Lower leg skin (tissue), 3 donors: ENCODE data around the gene LDAH.

Experiments used
- POLR2A ChIP-seq, 2 donors: fragments of 450-650 bp; IDR thresholded peaks; one replicate each; pipeline ENCODE4 v1.6.1; 2016 to 2017; ENCODE audit warnings: antibody characterized with exemption in 2 of 2, mild to moderate bottlenecking in 1 of 2, moderate library complexity in 1 of 2
- TF ChIP-seq, protein P1 (sequence below), 3 donors: fragments of 450-650 bp; IDR thresholded peaks; one replicate each; pipeline ENCODE4 v1.5.1; 2016; ENCODE audit warnings: antibody characterized with exemption in 3 of 3, mild to moderate bottlenecking in 3 of 3, moderate library complexity in 2 of 3

DNA sequence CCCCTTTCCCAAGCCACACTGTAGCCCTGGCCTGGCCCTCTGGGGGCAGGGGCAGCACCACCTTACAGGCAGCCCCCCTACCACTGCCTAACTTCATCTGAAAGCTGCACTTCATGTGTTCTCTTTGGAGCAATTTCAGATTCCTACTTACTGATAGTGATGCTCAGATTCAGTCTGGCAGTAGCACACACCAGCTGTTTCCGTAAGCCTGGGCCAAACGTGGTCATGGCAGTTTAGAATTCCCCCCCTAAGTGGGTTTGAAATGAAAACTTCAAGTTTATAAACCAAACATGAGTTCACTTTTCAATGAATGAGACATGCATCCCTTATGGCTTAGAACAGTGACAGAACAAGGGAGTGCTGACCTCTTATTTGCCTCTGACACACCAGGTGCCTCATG is 126.5 kb downstream of the LDAH start:
- TF ChIP-seq, protein P1, sequence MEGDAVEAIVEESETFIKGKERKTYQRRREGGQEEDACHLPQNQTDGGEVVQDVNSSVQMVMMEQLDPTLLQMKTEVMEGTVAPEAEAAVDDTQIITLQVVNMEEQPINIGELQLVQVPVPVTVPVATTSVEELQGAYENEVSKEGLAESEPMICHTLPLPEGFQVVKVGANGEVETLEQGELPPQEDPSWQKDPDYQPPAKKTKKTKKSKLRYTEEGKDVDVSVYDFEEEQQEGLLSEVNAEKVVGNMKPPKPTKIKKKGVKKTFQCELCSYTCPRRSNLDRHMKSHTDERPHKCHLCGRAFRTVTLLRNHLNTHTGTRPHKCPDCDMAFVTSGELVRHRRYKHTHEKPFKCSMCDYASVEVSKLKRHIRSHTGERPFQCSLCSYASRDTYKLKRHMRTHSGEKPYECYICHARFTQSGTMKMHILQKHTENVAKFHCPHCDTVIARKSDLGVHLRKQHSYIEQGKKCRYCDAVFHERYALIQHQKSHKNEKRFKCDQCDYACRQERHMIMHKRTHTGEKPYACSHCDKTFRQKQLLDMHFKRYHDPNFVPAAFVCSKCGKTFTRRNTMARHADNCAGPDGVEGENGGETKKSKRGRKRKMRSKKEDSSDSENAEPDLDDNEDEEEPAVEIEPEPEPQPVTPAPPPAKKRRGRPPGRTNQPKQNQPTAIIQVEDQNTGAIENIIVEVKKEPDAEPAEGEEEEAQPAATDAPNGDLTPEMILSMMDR (IDR thresholded peaks at IDR 0.05) = no peak
- no peak for TF ChIP-seq POLR2A (IDR thresholded peaks at IDR 0.05)
